ENCODE measurements around the gene SORCS3. TPM values are rescaled to one million over a fixed set of nuclear protein-coding genes. Genes with fewer than 3 reads are reported as not detected.

Gene SORCS3
- total RNA-seq, 1 donor from 2014 or later, result 0.31 TPM

DNA sequence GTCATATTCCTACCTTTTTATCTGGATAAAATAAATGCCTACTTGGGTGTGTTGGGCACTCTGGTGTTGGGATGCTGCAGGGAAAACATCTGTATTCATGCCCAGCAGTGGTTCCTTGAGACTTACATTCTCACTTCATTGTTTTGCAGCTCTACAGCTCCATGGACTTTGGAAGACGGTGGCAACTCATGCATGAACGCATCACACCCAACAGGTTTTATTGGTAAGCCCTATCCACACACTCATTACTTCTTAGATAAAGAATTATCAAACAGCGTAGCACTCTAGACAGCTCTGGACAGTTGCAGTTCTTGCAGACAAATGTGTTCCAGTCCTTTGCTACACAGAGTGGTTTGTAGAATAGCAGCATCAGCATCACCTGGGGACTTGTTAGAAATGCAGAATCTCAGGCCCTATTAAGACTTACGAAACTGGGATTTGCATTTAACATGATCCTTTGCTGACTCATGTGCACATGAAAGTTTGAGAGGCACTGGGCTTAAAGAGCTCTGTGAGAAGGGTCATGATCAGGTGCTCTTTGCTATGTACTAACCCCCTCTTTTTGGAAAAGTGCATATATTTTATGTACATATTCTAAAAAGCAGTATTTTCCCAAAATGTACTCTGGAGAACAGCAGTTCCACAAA, 401.9 kb downstream of the SORCS3 start:
- Mint-ChIP-seq H3K36me3 (ENCODE audit: insufficient read depth) (no peaks in the 10 kb centered on the region), H3K4me3 (ENCODE audit: low read depth) (no peak overlapping the region), H3K27me3 (no peaks in the 10 kb centered on the region), H3K9me3 (ENCODE audit: low read depth) (no peaks in the 10 kb centered on the region), H3K27ac (no peak overlapping the region), H3K4me1 (ENCODE audit: low read depth) (no peaks in the 10 kb centered on the region)
- no peak for DNase-seq (ENCODE audit: low spot score, unreplicated experiment)
- TF ChIP-seq, protein P1, sequence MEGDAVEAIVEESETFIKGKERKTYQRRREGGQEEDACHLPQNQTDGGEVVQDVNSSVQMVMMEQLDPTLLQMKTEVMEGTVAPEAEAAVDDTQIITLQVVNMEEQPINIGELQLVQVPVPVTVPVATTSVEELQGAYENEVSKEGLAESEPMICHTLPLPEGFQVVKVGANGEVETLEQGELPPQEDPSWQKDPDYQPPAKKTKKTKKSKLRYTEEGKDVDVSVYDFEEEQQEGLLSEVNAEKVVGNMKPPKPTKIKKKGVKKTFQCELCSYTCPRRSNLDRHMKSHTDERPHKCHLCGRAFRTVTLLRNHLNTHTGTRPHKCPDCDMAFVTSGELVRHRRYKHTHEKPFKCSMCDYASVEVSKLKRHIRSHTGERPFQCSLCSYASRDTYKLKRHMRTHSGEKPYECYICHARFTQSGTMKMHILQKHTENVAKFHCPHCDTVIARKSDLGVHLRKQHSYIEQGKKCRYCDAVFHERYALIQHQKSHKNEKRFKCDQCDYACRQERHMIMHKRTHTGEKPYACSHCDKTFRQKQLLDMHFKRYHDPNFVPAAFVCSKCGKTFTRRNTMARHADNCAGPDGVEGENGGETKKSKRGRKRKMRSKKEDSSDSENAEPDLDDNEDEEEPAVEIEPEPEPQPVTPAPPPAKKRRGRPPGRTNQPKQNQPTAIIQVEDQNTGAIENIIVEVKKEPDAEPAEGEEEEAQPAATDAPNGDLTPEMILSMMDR (IDR thresholded peaks at IDR 0.05; ENCODE audit: unreplicated experiment), result no peak

DNA sequence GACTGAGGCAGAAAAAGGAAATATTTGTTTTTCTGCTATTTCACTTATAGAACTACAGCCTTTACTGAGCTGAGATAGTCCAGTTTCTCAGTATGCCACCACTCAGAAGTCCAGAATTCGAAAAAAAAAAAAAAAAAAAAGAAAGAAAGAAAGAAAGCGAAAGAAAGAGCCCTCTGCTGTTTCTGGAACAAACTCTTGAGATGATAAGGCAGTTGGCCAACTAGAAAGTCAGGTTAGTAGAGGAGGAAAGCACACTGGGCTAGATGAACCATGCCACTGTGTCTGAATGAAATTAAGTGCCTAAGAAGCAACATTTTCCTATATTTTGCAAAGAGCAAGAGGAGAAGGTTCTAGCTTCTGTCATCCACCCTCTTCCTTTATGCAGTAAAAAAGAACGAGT, 403.8 kb downstream of the SORCS3 start:
- Mint-ChIP-seq H3K9me3 (ENCODE audit: low read depth) (no peaks in the 10 kb centered on the region), H3K27me3 (no peaks in the 10 kb centered on the region), H3K4me3 (ENCODE audit: low read depth) (no peak overlapping the region)

DNA sequence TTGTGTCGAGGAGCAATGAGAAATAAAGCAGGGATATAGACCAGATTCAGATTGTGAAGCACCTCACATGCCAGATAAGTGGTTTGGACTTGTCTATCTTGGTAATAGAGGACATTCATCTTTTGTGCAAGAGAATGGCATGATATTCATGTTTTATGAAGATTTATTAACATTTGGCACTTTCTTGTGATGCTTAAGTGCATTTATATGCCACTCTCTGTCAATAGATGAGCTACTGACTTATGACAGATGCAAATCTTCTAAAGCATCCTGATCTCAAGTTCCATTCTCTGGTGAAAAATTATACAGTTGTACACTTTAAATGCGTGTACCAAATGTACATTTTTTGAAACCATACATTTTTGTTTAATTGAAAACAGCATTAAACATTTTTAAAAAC, 415.3 kb downstream of the SORCS3 start:
- no peak for DNase-seq (ENCODE audit: low spot score, unreplicated experiment)
- Mint-ChIP-seq H3K9me3 (ENCODE audit: low read depth) (peaks cover 9% of the 10 kb centered on the region), H3K4me3 (ENCODE audit: low read depth) (no peak overlapping the region), H3K27ac (no peak overlapping the region), H3K27me3 (no peaks in the 10 kb centered on the region), H3K36me3 (ENCODE audit: insufficient read depth) (no peaks in the 10 kb centered on the region), H3K4me1 (ENCODE audit: low read depth) (no peaks in the 10 kb centered on the region)
- TF ChIP-seq, protein P1 (IDR thresholded peaks at IDR 0.05; ENCODE audit: unreplicated experiment), result no peak

More for the DNA sequence above, 403.8 kb downstream of the SORCS3 start:
- Mint-ChIP-seq H3K4me1 (ENCODE audit: low read depth) (no peaks in the 10 kb centered on the region), H3K27ac (no peak overlapping the region), H3K36me3 (ENCODE audit: insufficient read depth) (no peaks in the 10 kb centered on the region)
- TF ChIP-seq, protein P1 (IDR thresholded peaks at IDR 0.05; ENCODE audit: unreplicated experiment), result no peak
- DNase-seq (ENCODE audit: low spot score, unreplicated experiment), result no peak

DNA sequence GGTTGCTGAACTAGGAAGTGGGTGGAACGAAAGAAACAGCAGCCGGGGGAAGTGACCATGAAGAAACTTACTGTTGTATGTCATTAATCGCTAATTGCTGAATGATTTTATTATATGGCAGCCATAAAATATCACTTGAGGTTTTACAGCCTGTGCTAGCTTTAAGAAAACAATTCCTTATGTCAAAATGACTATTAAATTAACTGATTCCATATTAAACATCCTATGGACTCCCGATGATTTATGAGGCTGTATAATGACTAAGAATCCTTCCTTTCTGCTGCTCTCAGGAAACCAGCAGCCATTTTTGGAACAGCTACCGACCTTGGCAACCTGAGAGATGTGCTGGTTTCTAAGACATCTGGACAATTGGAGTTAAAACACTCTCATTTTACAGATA, 421.9 kb downstream of the SORCS3 start:
- no peaks in the 10 kb centered on the region for H3K4me1 Mint-ChIP-seq (ENCODE audit: low read depth)
- no peak overlapping the region for H3K4me3 Mint-ChIP-seq (ENCODE audit: low read depth)
- TF ChIP-seq, protein P1 (IDR thresholded peaks at IDR 0.05; ENCODE audit: unreplicated experiment), result no peak
- no peaks in the 10 kb centered on the region for H3K36me3 Mint-ChIP-seq (ENCODE audit: insufficient read depth)
- no peak for DNase-seq (ENCODE audit: low spot score, unreplicated experiment)
- H3K27me3 Mint-ChIP-seq, result no peaks in the 10 kb centered on the region
- H3K27ac Mint-ChIP-seq, result no peak overlapping the region
- H3K9me3 Mint-ChIP-seq (ENCODE audit: low read depth), result no peaks in the 10 kb centered on the region

DNA sequence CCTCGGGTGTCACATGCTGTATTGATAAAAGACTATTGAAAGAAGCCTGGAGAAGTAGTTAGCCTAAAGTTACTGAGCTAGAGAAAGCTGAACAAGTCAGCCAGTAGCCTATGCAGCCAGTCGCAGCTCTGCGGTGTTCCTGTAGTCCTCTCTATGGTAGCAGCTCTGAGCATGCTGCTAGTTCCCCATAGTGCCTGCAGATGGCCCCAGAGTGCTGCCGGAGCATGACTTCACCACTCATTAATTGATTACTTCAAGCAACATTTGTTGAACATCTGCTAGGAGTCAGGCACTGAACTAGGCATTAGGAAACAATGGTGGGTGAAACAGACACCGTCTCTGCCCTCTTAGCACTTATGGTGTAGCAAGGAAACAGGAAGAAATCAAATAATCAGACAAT, 422.7 kb downstream of the SORCS3 start:
- H3K36me3 Mint-ChIP-seq (ENCODE audit: insufficient read depth), result no peaks in the 10 kb centered on the region
- H3K9me3 Mint-ChIP-seq (ENCODE audit: low read depth), result no peaks in the 10 kb centered on the region
- TF ChIP-seq, protein P1 (IDR thresholded peaks at IDR 0.05; ENCODE audit: unreplicated experiment), result peak; percentile 82
- peak overlapping the region; percentile 37 for H3K27ac Mint-ChIP-seq
- no peaks in the 10 kb centered on the region for H3K27me3 Mint-ChIP-seq
- peak; percentile 37 for DNase-seq (ENCODE audit: low spot score, unreplicated experiment)
- no peaks in the 10 kb centered on the region for H3K4me1 Mint-ChIP-seq (ENCODE audit: low read depth)
- no peak overlapping the region for H3K4me3 Mint-ChIP-seq (ENCODE audit: low read depth)

Data from progenitor cell of endocrine pancreas (in vitro differentiated cells).